ENCODE measurements around the gene WDR75.

GRCh38 chr2:189441709-189442074, 418 bp downstream of the WDR75 start:
- TF ChIP-seq, protein P1, sequence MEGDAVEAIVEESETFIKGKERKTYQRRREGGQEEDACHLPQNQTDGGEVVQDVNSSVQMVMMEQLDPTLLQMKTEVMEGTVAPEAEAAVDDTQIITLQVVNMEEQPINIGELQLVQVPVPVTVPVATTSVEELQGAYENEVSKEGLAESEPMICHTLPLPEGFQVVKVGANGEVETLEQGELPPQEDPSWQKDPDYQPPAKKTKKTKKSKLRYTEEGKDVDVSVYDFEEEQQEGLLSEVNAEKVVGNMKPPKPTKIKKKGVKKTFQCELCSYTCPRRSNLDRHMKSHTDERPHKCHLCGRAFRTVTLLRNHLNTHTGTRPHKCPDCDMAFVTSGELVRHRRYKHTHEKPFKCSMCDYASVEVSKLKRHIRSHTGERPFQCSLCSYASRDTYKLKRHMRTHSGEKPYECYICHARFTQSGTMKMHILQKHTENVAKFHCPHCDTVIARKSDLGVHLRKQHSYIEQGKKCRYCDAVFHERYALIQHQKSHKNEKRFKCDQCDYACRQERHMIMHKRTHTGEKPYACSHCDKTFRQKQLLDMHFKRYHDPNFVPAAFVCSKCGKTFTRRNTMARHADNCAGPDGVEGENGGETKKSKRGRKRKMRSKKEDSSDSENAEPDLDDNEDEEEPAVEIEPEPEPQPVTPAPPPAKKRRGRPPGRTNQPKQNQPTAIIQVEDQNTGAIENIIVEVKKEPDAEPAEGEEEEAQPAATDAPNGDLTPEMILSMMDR (conservative IDR thresholded peaks at IDR 0.05), result no peak
- no peak for TF ChIP-seq ZFX (IDR thresholded peaks at IDR 0.05)
